ENCODE results near the gene ZNF446.

ZNF446 gene

DNA sequence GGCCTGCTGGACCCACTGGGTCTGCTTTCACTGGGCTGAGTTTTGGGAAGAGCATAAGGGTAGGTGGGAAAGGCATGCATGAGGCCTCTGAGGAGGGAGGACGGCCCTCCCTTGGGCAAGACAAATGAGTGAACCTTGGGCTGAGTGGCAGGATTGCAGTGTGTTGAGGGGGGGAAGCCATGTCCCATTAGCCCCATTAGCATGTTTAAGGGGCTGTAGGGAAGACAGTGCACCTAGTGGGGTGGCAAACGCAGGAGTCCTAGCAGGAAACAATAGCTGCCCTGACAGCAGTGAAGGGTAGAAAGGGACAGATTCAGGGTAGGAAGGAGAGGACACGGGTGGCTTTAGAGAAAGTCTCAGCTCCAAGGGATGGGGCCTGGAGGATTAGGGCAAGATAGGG, 46.6 kb downstream of the ZNF446 start:
- DNase-seq (ENCODE audit: low read depth, low spot score), result no peak

GRCh38 chr19:58529405-58529804, 53.3 kb downstream of the ZNF446 start:
- no peak for DNase-seq (ENCODE audit: low read depth, low spot score)
